Right cardiac atrium (tissue), 5 donors: ENCODE measurements around the gene PHLPP2. TPM values are rescaled to one million over a fixed set of nuclear protein-coding genes. Genes with fewer than 3 reads are reported as not detected.
A peak's percentile ranks its signal among the peaks of the same experiment; 100 is the strongest.

ENCODE experiments used
- ATAC-seq, 2 donors: fragments of 200-7000 bp; cut with Tn5 transposase; one replicate each; pipeline versions ENCODE4 v1.8.0 to v1.9.1; 2020; ENCODE audit warnings: moderate library complexity in 2 of 2, mild to moderate bottlenecking in 1 of 2
- DNase-seq, 3 donors: peaks; one replicate each; pipeline ENCODE4 v3.0.0-alpha.2; 2020
- H3K27ac ChIP-seq: one replicate; pipeline ENCODE4 v1.5.1; 2013; ENCODE audit warnings: mild to moderate bottlenecking, low read length, control low read depth, moderate library complexity
- H3K27me3 ChIP-seq: one replicate; pipeline ENCODE4 v1.6.1; 2013; ENCODE audit not compliant: control insufficient read depth, insufficient read depth
- H3K4me1 ChIP-seq: one replicate; pipeline ENCODE4 v1.6.1; 2013; ENCODE audit warnings: low read length; ENCODE audit not compliant: control insufficient read depth, insufficient read depth
- H3K4me3 ChIP-seq: one replicate; pipeline ENCODE4 v1.5.1; 2013; ENCODE audit warnings: low read length, control low read depth
- H3K9me3 ChIP-seq: one replicate; pipeline ENCODE4 v1.6.1; 2013; ENCODE audit warnings: low read length; ENCODE audit not compliant: control insufficient read depth
- WGBS: extraction: QIAGEN DNeasy Blood & Tissue Kit; methylation state at CpG from one replicate; pipeline ENCODE4 v1.1.7; 2013; 5-methylcytosine and 5-hydroxymethylcytosine counted together
- intact Hi-C, 4 donors: fragments of 100-400 bp; cut with DNase I; formaldehyde crosslinking; loops; one replicate each; pipeline versions ENCODE4 v1.11.0 to v1.14.0; 2022 to 2023
- polyA plus RNA-seq: library from polyadenylated mRNA; stranded (reverse); fragments of 200-250 nt; gene quantifications from one replicate; pipeline ENCODE4 v1.2.3, GENCODE V29; 2013
- total RNA-seq, 4 donors: library from RNA; stranded (reverse); fragmentation: NEBNext Ultra II Directional; extraction: Animal tissue kit (Norgen Biotek cat#: 25700); gene quantifications; one replicate each; pipeline ENCODE4 v1.2.1, GENCODE V29; 2021
- donor health status: healthy with polysubstance abuse.
- donor health status: DM: no; HTN: yes; CAD: no.
- donor health status: DM: no; HTN: no; CAD: no.
- donor health status: DM: no; HTN: yes; CAD: no; lungs with severe emphysema.
- donor health status: DM: yes; HTN: yes; CAD: no.

The PHLPP2 gene
- total and polyA plus RNA-seq, 5 donors = 1.9 to 6.8 (median 6.5) TPM

GRCh38 chr16:71635632-71636031 lies 88.9 kb downstream of the PHLPP2 start:
- no peak for DNase-seq
- Histone ChIP-seq H3K4me1 (no peaks in the 10 kb centered on the region), H3K27ac (no peak overlapping the region), H3K9me3 (no peaks in the 10 kb centered on the region), H3K27me3 (no peaks in the 10 kb centered on the region), H3K4me3 (no peak overlapping the region)
- no peak for ATAC-seq
- intact Hi-C loops = no loop called here
- WGBS = 48% methylated on average over 2 of the region's 2 CpGs

- no peak overlapping the region for H3K4me3 ChIP-seq
- no peak overlapping the region for H3K27ac ChIP-seq
- no peaks in the 10 kb centered on the region for H3K27me3 ChIP-seq
- 36% methylated on average over 4 of the region's 4 CpGs for WGBS
- ATAC-seq (no peak), DNase-seq (no peak)
- intact Hi-C loops = no loop called here
- H3K9me3 ChIP-seq = no peaks in the 10 kb centered on the region
- no peaks in the 10 kb centered on the region for H3K4me1 ChIP-seq
Observed at GRCh38 chr16:71631776-71632175, 92.7 kb downstream of the PHLPP2 start.

- peaks cover 4% of the 10 kb centered on the region for H3K4me1 ChIP-seq
- WGBS = 93% methylated on average over 4 of the region's 4 CpGs
- no peak for DNase-seq
- H3K27me3 ChIP-seq = no peaks in the 10 kb centered on the region
- intact Hi-C loops = no loop called here
- H3K27ac ChIP-seq = no peak overlapping the region
- no peaks in the 10 kb centered on the region for H3K9me3 ChIP-seq
- H3K4me3 ChIP-seq = no peak overlapping the region
- ATAC-seq = no peak
Observed at GRCh38 chr16:71630808-71631207, 93.7 kb downstream of the PHLPP2 start.

GRCh38 chr16:71629278-71630016 lies 95.1 kb downstream of the PHLPP2 start:
- H3K4me3 ChIP-seq = no peak overlapping the region
- DNase-seq (no peak), ATAC-seq (no peak)
- peaks cover 4% of the 10 kb centered on the region for H3K4me1 ChIP-seq
- no peaks in the 10 kb centered on the region for H3K27me3 ChIP-seq
- WGBS = 71% methylated on average over 11 of the region's 11 CpGs
- no peak overlapping the region for H3K27ac ChIP-seq
- H3K9me3 ChIP-seq = no peaks in the 10 kb centered on the region
- intact Hi-C loops = no loop called here

GRCh38 chr16:71628810-71629209 lies 95.7 kb downstream of the PHLPP2 start:
- ATAC-seq = no peak
- no peak for DNase-seq
- intact Hi-C loops = no loop called here
- 23% methylated on average over 5 of the region's 5 CpGs for WGBS
- Histone ChIP-seq H3K9me3 (no peaks in the 10 kb centered on the region), H3K27ac (no peak overlapping the region), H3K27me3 (no peaks in the 10 kb centered on the region), H3K4me1 (peaks cover 4% of the 10 kb centered on the region), H3K4me3 (no peak overlapping the region)

GRCh38 chr16:71627731-71628181 lies 96.7 kb downstream of the PHLPP2 start:
- intact Hi-C loops = no loop called here
- no peak overlapping the region for H3K4me3 ChIP-seq
- 44% methylated on average over 7 of the region's 7 CpGs for whole genome bisulfite sequencing
- ATAC-seq (no peak), DNase-seq (no peak)
- H3K27ac ChIP-seq = no peak overlapping the region
- no peaks in the 10 kb centered on the region for H3K9me3 ChIP-seq
- peaks cover 4% of the 10 kb centered on the region for H3K4me1 ChIP-seq
- no peaks in the 10 kb centered on the region for H3K27me3 ChIP-seq

GRCh38 chr16:71626858-71627213 lies 97.7 kb downstream of the PHLPP2 start:
- Histone ChIP-seq H3K4me1 (peaks cover 4% of the 10 kb centered on the region), H3K9me3 (no peaks in the 10 kb centered on the region), H3K4me3 (peak overlapping the region; percentile 50), H3K27me3 (no peaks in the 10 kb centered on the region), H3K27ac (no peak overlapping the region)
- no peak for DNase-seq
- intact Hi-C loops = no loop called here
- ATAC-seq = peak; percentile 56 to 59
- WGBS = 7% methylated on average over 13 of the region's 13 CpGs

- intact Hi-C loops = no loop called here
- Histone ChIP-seq H3K4me3 (peak within 1 kb of the TSS; percentile 50), H3K4me1 (peaks cover 4% of the 10 kb centered on the region), H3K9me3 (no peaks in the 10 kb centered on the region), H3K27me3 (no peaks in the 10 kb centered on the region), H3K27ac (no peak within 1 kb of the TSS)
- WGBS = 1% methylated on average over 98 of the region's 98 CpGs
- DNase-seq = peak in 2 of 3 donors; percentile 54 to 72
- peak; percentile 37 to 47 for ATAC-seq
Observed at GRCh38 chr16:71626018-71626857, 98.3 kb downstream of the PHLPP2 start, which contains the start of gene MARVELD3. Gene MARVELD3 (plus strand): TSS chr16:71626184. CDS start chr16:71626230, 46 bp downstream.

GRCh38 chr16:71625113-71625850 lies 99.2 kb downstream of the PHLPP2 start:
- DNase-seq (no peak), ATAC-seq (no peak)
- H3K4me1 ChIP-seq = peaks cover 4% of the 10 kb centered on the region
- H3K9me3 ChIP-seq = no peaks in the 10 kb centered on the region
- no peak overlapping the region for H3K4me3 ChIP-seq
- H3K27me3 ChIP-seq = no peaks in the 10 kb centered on the region
- intact Hi-C loops = no loop called here
- H3K27ac ChIP-seq = no peak overlapping the region
- 91% methylated on average over 7 of the region's 7 CpGs for WGBS

GRCh38 chr16:71623597-71623996 lies 100.9 kb downstream of the PHLPP2 start:
- 69% methylated on average over 3 of the region's 3 CpGs for WGBS
- Histone ChIP-seq H3K4me3 (no peak overlapping the region), H3K27me3 (no peaks in the 10 kb centered on the region), H3K4me1 (peaks cover 4% of the 10 kb centered on the region), H3K9me3 (no peaks in the 10 kb centered on the region), H3K27ac (no peak overlapping the region)
- no peak for DNase-seq
- intact Hi-C loops = no loop called here
- ATAC-seq = no peak

GRCh38 chr16:71622088-71622487 lies 102.4 kb downstream of the PHLPP2 start:
- ATAC-seq (no peak), DNase-seq (no peak)
- H3K27ac ChIP-seq = no peak overlapping the region
- no peaks in the 10 kb centered on the region for H3K9me3 ChIP-seq
- intact Hi-C loops = no loop called here
- no peaks in the 10 kb centered on the region for H3K27me3 ChIP-seq
- H3K4me3 ChIP-seq = no peak overlapping the region
- peaks cover 4% of the 10 kb centered on the region for H3K4me1 ChIP-seq
